B cell (primary cell): ENCODE results near the gene DSCAML1. TPM values are rescaled to one million over a fixed set of nuclear protein-coding genes. Genes with fewer than 3 reads are reported as not detected.

Experiments used
- ATAC-seq: fragments of 200-7000 bp; cut with Tn5 transposase; one replicate; pipeline ENCODE4 v1.10.0; 2021; ENCODE audit warnings: low read depth, mild to moderate bottlenecking, moderate number of reproducible peaks, moderate library complexity
- CTCF ChIA-PET: fragments of 350-600 bp; sonication (Branson Sonifier 250); formaldehyde crosslinking; loops from one replicate; lab custom pipeline; 2021; ENCODE audit warnings: antibody characterized with exemption, inconsistent platforms; lab: Charles Lee
- POLR2A ChIA-PET: fragments of 350-600 bp; sonication (Branson Sonifier 250); formaldehyde crosslinking; loops from one replicate; lab custom pipeline; 2021; ENCODE audit warnings: antibody characterized with exemption; lab: Charles Lee
- DNase-seq: peaks from one replicate; pipeline ENCODE4 v3.0.0; 2013
- H2AFZ ChIP-seq: 2 replicates; pipeline ENCODE4 v1.6.1; 2012; ENCODE audit warnings: mild to moderate bottlenecking, low read depth, low read length; ENCODE audit not compliant: insufficient read depth, poor library complexity, severe bottlenecking
- H3K27ac ChIP-seq, 2 donors: 1 replicate in 1 of 2; 2 replicates in 1 of 2; pipeline ENCODE4 v1.5.1; 2012 to 2013; ENCODE audit warnings: low read length in 2 of 2, mild to moderate bottlenecking in 2 of 2, moderate library complexity in 1 of 2
- H3K27me3 ChIP-seq, 4 experiments: fragments of 200-600 bp in 1 of 4; sonication (generic) in 1 of 4; replicated peaks in 1 of 4; 1 replicate in 2 of 4; 2 replicates in 2 of 4; pipeline versions ENCODE4 v1.6.1 to v1.7.0; 2013 to 2016; ENCODE audit warnings: low read length in 3 of 4, mild to moderate bottlenecking in 2 of 4, mixed read lengths in 1 of 4, moderate library complexity in 1 of 4; ENCODE audit not compliant: insufficient read depth in 4 of 4, control insufficient read depth in 3 of 4; ENCODE audit errors: control extremely low read depth in 1 of 4
- H3K36me3 ChIP-seq, 2 experiments: replicated peaks in 1 of 2; 1 replicate in 1 of 2; 2 replicates in 1 of 2; pipeline versions ENCODE4 v1.6.1 to v1.7.1; 2013; ENCODE audit warnings: low read length in 1 of 2; ENCODE audit not compliant: insufficient read depth in 2 of 2, control insufficient read depth in 1 of 2; ENCODE audit errors: control extremely low read depth in 1 of 2, extremely low read depth in 1 of 2
- H3K4me1 ChIP-seq, 2 donors: fragments of 200-600 bp in 1 of 2; sonication (generic) in 1 of 2; 1 replicate in 1 of 2; 2 replicates in 1 of 2; pipeline versions ENCODE4 v1.5.1 to v1.6.1; 2013 to 2017; ENCODE audit warnings: low read length in 2 of 2; ENCODE audit not compliant: control insufficient read depth in 2 of 2, insufficient read depth in 2 of 2
- H3K4me2 ChIP-seq: replicated peaks from 2 replicates; pipeline ENCODE3; 2012; ENCODE audit warnings: mild to moderate bottlenecking, low read depth, low read length; ENCODE audit not compliant: poor library complexity, severe bottlenecking
- H3K4me3 ChIP-seq, 5 experiments: fragments of 200-600 bp in 1 of 5; sonication (generic) in 1 of 5; 1 replicate in 3 of 5; 2 replicates in 2 of 5; pipeline versions ENCODE4 v1.5.1 to v1.7.0; 2011 to 2016; ENCODE audit warnings: low read length in 4 of 5, mild to moderate bottlenecking in 4 of 5, low read depth in 2 of 5, control low read depth in 1 of 5, moderate library complexity in 1 of 5; ENCODE audit not compliant: insufficient read depth in 1 of 5; ENCODE audit errors: control extremely low read depth in 1 of 5, extremely low read depth in 1 of 5
- H3K79me2 ChIP-seq: fragments of 200-600 bp; sonication (generic); one replicate; pipeline ENCODE4 v1.6.0; 2016; ENCODE audit warnings: low read length; ENCODE audit not compliant: control insufficient read depth, insufficient read depth
- H3K9ac ChIP-seq: fragments of 200-600 bp; sonication (generic); 2 replicates; pipeline ENCODE4 v1.6.1; 2017; ENCODE audit warnings: mild to moderate bottlenecking, low read length, moderate library complexity
- H3K9me3 ChIP-seq, 3 donors: one replicate each; pipeline versions ENCODE4 v1.6.1 to v1.7.1; 2013; ENCODE audit warnings: low read length in 2 of 3; ENCODE audit not compliant: control insufficient read depth in 2 of 3, insufficient read depth in 1 of 3; ENCODE audit errors: control extremely low read depth in 1 of 3
- H4K20me1 ChIP-seq: 2 replicates; pipeline ENCODE4 v1.6.0; 2012; ENCODE audit warnings: mild to moderate bottlenecking, low read length; ENCODE audit not compliant: insufficient read depth, control insufficient read depth, poor library complexity, severe bottlenecking
- H3K27ac Mint-ChIP-seq: one replicate; pipeline ENCODE4 v1.8.0; 2021; ENCODE audit warnings: mixed read lengths
- H3K27me3 Mint-ChIP-seq: one replicate; pipeline ENCODE4 v1.8.0; 2021; ENCODE audit warnings: mixed read lengths
- H3K4me1 Mint-ChIP-seq: one replicate; pipeline ENCODE4 v1.8.0; 2021; ENCODE audit warnings: mixed read lengths
- H3K4me3 Mint-ChIP-seq: one replicate; pipeline ENCODE4 v1.8.0; 2021; ENCODE audit warnings: mixed read lengths
- H3K9me3 Mint-ChIP-seq: one replicate; pipeline ENCODE4 v1.8.0; 2022; ENCODE audit warnings: mixed read lengths; ENCODE audit not compliant: insufficient read depth
- CTCF ChIP-seq: fragments of 200-600 bp; IDR thresholded peaks from one replicate; pipeline ENCODE4 v1.8.0; 2022; ENCODE audit warnings: antibody characterized with exemption, mild to moderate bottlenecking
- EZH2 ChIP-seq: IDR thresholded peaks from 2 replicates; pipeline ENCODE4 v1.6.1; 2012; ENCODE audit warnings: borderline replicate concordance, low read depth, mild to moderate bottlenecking, moderate library complexity, low read length; ENCODE audit not compliant: insufficient read depth, poor library complexity, severe bottlenecking
- WGBS: methylation state at CpG from one replicate; pipeline ENCODE4 v1.1.5; 2013; ENCODE audit warnings: missing lambda C conversion rate; ENCODE audit not compliant: insufficient coverage; 5-methylcytosine and 5-hydroxymethylcytosine counted together
- intact Hi-C: fragments of 100-400 bp; cut with micrococcal nuclease; formaldehyde crosslinking; loops from one replicate; pipeline ENCODE4 v1.10.0; 2022
- polyA plus RNA-seq: library from polyadenylated mRNA; depleted of rRNA; stranded (reverse); fragments of >200 nt; gene quantifications from 2 replicates; pipeline ENCODE4 v1.2.3, GENCODE V29; 2012
- total RNA-seq, 2 donors: library from RNA; stranded (reverse); fragments of 120-200 nt in 1 of 2; gene quantifications; 1 replicate in 1 of 2; 2 replicates in 1 of 2; pipeline versions ENCODE4 v1.2.3 to v1.2.4, GENCODE V29; 2013 to 2022

Gene DSCAML1
- total and polyA plus RNA-seq, 2 donors (not counting 1 experiment from before 2014, with no cell fraction given) = 1.2 to 6.2 TPM

GRCh38 chr11:117470576-117470975, 326.4 kb downstream of the DSCAML1 start:
- no peaks in the 10 kb centered on the region for H3K27me3 ChIP-seq
- Mint-ChIP-seq H3K4me1 (no peaks in the 10 kb centered on the region), H3K9me3 (no peaks in the 10 kb centered on the region), H3K4me3 (no peak overlapping the region), H3K27me3 (peaks cover 14% of the 10 kb centered on the region), H3K27ac (no peak overlapping the region)
- DNase-seq (no peak), ATAC-seq (no peak)
- no peak overlapping the region for H3K4me3 ChIP-seq
- no peaks in the 10 kb centered on the region for H3K79me2 ChIP-seq
- no peaks in the 10 kb centered on the region for H4K20me1 ChIP-seq
- no peak overlapping the region for H3K9ac ChIP-seq
- no peak overlapping the region for H2AFZ ChIP-seq
- no peak overlapping the region for H3K27ac ChIP-seq
- H3K9me3 ChIP-seq = no peaks in the 10 kb centered on the region
- intact Hi-C loops = no loop called here
- ChIA-PET CTCF (no interaction called here), POLR2A (no interaction called here)
- H3K36me3 ChIP-seq = no peaks in the 10 kb centered on the region
- no peak overlapping the region for H3K4me2 ChIP-seq
- WGBS = no CpG with 5 or more reads among the region's 2 CpGs
- H3K4me1 ChIP-seq = no peaks in the 10 kb centered on the region
- TF ChIP-seq EZH2 = no peak
- no peak for TF ChIP-seq CTCF

DNA sequence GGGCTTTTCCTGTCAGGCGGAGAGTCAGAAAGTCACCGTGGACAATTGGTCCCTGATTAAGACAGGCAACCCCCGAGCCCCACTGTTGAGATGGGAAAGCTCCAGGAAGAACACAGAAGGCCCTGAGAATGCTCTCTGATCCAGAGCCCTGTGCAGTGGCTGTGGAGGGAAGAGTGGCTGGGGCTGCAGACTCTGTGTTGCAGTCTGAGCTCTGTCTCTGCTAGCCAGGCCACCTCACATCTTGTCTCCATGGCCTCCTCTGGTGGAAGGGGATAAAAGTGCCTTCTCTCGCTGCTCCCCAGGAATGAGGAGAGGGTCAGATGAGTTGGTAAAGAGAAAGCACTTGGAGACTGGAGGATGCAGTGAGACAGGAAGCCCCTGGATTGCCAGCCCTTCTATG, 328.1 kb downstream of the DSCAML1 start:
- ATAC-seq (no peak), DNase-seq (no peak)
- ChIA-PET POLR2A (no interaction called here), CTCF (no interaction called here)
- no peak overlapping the region for H2AFZ ChIP-seq
- no peaks in the 10 kb centered on the region for H3K36me3 ChIP-seq
- no peaks in the 10 kb centered on the region for H3K27me3 ChIP-seq
- H3K9me3 Mint-ChIP-seq = no peaks in the 10 kb centered on the region
- H4K20me1 ChIP-seq = no peaks in the 10 kb centered on the region
- H3K27ac ChIP-seq = no peak overlapping the region
- no peaks in the 10 kb centered on the region for H3K4me1 Mint-ChIP-seq
- intact Hi-C loops = no loop called here
- H3K27me3 Mint-ChIP-seq = peaks cover 11% of the 10 kb centered on the region
- H3K4me1 ChIP-seq = no peaks in the 10 kb centered on the region
- 88% methylated on average over 4 of the region's 4 CpGs for WGBS
- H3K9ac ChIP-seq = no peak overlapping the region
- H3K4me2 ChIP-seq = no peak overlapping the region
- no peak overlapping the region for H3K4me3 Mint-ChIP-seq
- no peak overlapping the region for H3K4me3 ChIP-seq
- no peaks in the 10 kb centered on the region for H3K9me3 ChIP-seq
- H3K27ac Mint-ChIP-seq = no peak overlapping the region
- TF ChIP-seq CTCF (no peak), EZH2 (no peak)
- H3K79me2 ChIP-seq = no peaks in the 10 kb centered on the region
